HG03558 (cell line): Measurements from ENCODE around the gene TRIM34.
"Not testable (repeated sequence)": the region's sequence is repeated elsewhere in the genome, so short reads cannot be mapped to it uniquely, and the experiment has no call there.

Experiments
- ATAC-seq: cut with Tn5 transposase; IDR thresholded peaks from one replicate; pipeline ENCODE4 v1.9.1; 2021; ENCODE audit warnings: moderate number of reproducible peaks; ENCODE audit not compliant: unreplicated experiment; ENCODE audit errors: extremely low read depth

TRIM34 gene

GRCh38 chr11:5683620-5684019 lies 58.8 kb downstream of the TRIM34 start:
- not testable (repeated sequence) for ATAC-seq

GRCh38 chr11:5684036-5684645 lies 59.3 kb downstream of the TRIM34 start:
- no peak for ATAC-seq

DNA sequence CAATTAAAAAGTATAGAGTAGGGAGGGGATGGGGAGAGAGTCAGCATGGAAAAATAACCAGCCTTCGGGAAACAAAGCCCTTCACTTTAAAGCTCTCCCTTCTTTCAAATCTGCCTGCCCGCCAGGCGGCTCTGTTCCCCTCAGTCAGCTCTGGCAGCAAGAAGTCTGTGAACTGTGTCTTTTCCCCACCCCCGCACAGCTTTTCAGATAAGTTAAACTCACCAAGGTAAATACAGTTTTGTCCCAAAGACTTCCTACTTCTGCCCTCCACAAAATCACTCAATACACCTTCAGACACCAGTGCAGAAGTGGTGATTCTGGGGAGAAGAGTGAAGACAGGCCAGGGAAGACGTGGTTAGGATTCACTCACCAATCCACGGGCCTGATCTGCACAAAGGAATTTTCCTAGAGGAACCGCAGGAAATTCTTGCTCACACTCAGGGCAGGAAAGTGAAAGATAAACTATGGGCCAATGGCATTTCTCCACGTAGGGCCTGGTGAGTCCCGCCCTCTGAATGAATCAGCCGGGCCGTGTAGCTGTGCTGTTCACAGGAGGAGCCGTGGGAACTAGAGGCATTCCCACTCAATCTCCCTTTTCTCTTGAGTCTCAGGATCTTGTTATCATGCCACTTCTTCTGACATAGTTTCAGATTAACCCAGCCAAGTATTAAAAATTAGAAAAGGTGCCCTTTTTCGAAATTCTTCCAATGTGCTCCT lies 60.0 kb downstream of the TRIM34 start, which contains the start of gene TRIM5:
TSS of gene TRIM5 (minus strand) at position 429 of the 717 bp plus-strand sequence. CDS start 4,897 bp downstream, outside the sequence.
- peak; percentile 43 for ATAC-seq

DNA sequence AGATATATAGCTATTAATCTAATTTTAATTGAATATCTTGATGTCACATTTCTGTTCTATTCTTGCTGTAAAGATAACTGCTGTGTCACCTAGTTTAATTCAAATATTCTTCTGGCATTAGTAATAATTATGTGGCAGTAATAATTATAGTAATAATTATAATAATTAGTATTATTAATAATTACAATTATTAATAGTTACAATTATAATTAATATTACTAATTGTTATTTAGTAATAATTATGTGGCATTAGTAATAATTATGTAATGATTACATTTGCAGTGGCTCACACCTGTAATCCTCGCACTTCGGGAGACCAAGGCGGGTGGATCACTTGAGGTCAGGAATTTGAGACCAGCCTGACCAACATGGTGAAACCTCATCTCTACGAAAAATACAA lies 61.6 kb downstream of the TRIM34 start:
- ATAC-seq: no peak

GRCh38 chr11:5688482-5688881 lies 63.7 kb downstream of the TRIM34 start:
- no peak for ATAC-seq

- ATAC-seq: peak; percentile 73
Observed at GRCh38 chr11:5689551-5689983, 64.8 kb downstream of the TRIM34 start, which contains the start of gene TRIM22. TRIM22 (plus strand) TSS chr11:5689790; CDS start chr11:5696233, 6,443 bp downstream.

DNA sequence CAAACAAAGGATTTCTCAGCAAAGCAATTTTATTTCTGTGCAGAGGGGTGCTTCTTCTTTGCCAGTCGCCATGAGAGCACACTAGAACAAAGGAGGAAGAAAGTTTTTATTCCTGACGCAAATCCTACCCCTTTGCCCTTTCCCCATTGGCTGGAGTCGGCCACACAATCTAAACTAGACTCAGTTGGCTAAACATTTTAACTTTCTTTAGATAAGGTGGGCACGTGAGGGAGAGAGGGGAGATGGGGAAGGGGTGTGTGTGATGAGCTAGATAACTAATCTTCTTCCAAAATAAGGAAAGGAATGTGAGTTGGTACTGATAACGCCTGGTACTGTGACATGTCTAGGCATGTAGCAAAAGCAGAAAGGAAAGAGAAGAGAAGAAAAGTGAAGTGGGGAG lies 65.4 kb downstream of the TRIM34 start:
- ATAC-seq: no peak

- ATAC-seq: no peak
Observed at GRCh38 chr11:5690736-5691135, 65.9 kb downstream of the TRIM34 start.

DNA sequence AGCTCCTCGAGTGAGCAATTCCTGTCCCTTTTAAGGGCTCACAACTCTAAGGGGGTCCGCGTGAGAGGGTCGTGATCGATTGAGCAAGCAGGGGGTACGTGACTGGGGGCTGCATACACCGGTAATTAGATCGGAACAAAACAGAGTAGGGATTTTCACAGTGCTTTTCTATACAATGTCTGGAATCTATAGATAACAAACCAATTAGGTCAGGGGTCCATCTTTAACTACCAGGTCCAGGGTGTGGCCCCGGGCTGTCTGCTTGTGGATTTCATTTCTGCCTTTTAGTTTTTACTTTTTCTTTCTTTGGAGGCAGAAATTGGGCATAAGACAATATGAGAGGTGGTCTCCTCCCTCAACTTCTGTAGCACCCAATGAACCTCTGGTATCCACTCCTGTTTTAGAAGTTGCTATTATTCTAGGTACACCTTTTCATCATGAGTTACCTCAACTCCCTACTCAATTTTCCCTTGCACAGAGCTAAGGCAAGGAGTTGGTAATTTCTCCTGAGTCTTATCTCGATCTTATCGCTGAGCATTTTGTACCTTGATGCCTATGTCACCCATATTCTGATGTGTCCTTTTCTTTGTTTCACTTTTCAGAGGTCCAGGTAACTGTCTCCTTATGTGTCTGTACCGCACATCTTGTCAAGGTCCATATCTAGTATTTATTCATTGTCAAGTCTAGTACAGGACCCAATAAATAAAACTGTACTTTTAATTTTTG lies 66.6 kb downstream of the TRIM34 start:
- not testable (repeated sequence) for ATAC-seq

- ATAC-seq: no peak
Observed at GRCh38 chr11:5691964-5692361, 67.2 kb downstream of the TRIM34 start.
